A549 (cell line): ENCODE results near the gene BARX1. TPM values are rescaled to one million over a fixed set of nuclear protein-coding genes. Genes with fewer than 3 reads are reported as not detected.
"Not testable (repeated sequence)": the region's sequence is repeated elsewhere in the genome, so short reads cannot be mapped to it uniquely, and the experiment has no call there.

ENCODE experiments used
- ATAC-seq, 2 experiments: fragments of 200-7000 bp in 1 of 2; fragments of >200 bp in 1 of 2; cut with Nextera tagmentation in 1 of 2; cut with Tn5 transposase in 1 of 2; 3 replicates each; pipeline versions ENCODE4 v1.8.0 to v1.9.1; 2018 to 2020; ENCODE audit warnings: mild to moderate bottlenecking in 1 of 2, moderate library complexity in 1 of 2
- CTCF ChIA-PET: fragments of 300-600 bp; sonication (Branson Sonifier 250); formaldehyde crosslinking; extraction: SDS; loops from one replicate; lab custom pipeline; 2021; ENCODE audit warnings: antibody characterized with exemption, inconsistent platforms; lab: Yijun Ruan, JAX
- POLR2A ChIA-PET: fragments of 350-600 bp; formaldehyde crosslinking; extraction: SDS; loops from one replicate; lab custom pipeline; 2021; ENCODE audit warnings: antibody characterized with exemption, inconsistent platforms; lab: Yijun Ruan, JAX
- DNase-seq, 2 experiments: peaks; one replicate each; pipeline versions ENCODE4 v3.0.0 to v3.0.0-alpha.2; 2011 to 2016; ENCODE audit warnings: low read depth in 1 of 2, low spot score in 1 of 2
- FAIRE-seq: peaks from 2 replicates; lab custom pipeline; 2011; peaks lifted over from hg19 to GRCh38; lab: Jason Lieb, UNC
- H3K27ac ChIP-seq, 2 experiments: fragments of >200 bp; sonication (Bioruptor Twin); formaldehyde crosslinking; 3 replicates each; pipeline ENCODE4 v1.5.1; 2016 to 2017
- H3K4me1 ChIP-seq: fragments of >200 bp; sonication (Bioruptor Twin); formaldehyde crosslinking; 3 replicates; pipeline ENCODE4 v1.6.1; 2016
- H3K4me2 ChIP-seq: fragments of >200 bp; sonication (Bioruptor Twin); formaldehyde crosslinking; 3 replicates; pipeline ENCODE4 v1.6.1; 2016
- H3K4me3 ChIP-seq: fragments of >200 bp; sonication (Bioruptor Twin); formaldehyde crosslinking; 3 replicates; pipeline ENCODE4 v1.5.1; 2016
- H3K9me3 ChIP-seq: fragments of >200 bp; sonication (Bioruptor Twin); formaldehyde crosslinking; 3 replicates; pipeline ENCODE4 v1.6.1; 2016
- CBX2 ChIP-seq: fragments of 200-600 bp; sonication (generic); IDR thresholded peaks from 2 replicates; pipeline ENCODE4 v1.6.1; 2016; ENCODE audit warnings: low read depth, mild to moderate bottlenecking, borderline replicate concordance
- CEBPB ChIP-seq, 2 experiments: fragments of >200 bp in 1 of 2; sonication (Bioruptor Twin) in 1 of 2; formaldehyde crosslinking in 1 of 2; IDR thresholded peaks; 2 replicates each; pipeline ENCODE4 v1.6.1; 2012 to 2016
- FOSL2 ChIP-seq, 2 experiments: fragments of 450-650 bp in 1 of 2; fragments of >200 bp in 1 of 2; sonication (Bioruptor Twin) in 1 of 2; formaldehyde crosslinking; IDR thresholded peaks; 2 replicates each; pipeline versions ENCODE4 v1.5.0 to v1.6.1; 2016 to 2020; ENCODE audit warnings: mild to moderate bottlenecking in 1 of 2, moderate library complexity in 1 of 2
- FOXS1 ChIP-seq: fragments of 250-450 bp; sonication (Bioruptor Pico); IDR thresholded peaks from 2 replicates; pipeline ENCODE4 v1.5.0; 2020; ENCODE audit warnings: mild to moderate bottlenecking, moderate library complexity
- HEYL ChIP-seq: fragments of 250-450 bp; sonication (Bioruptor Pico); IDR thresholded peaks from 2 replicates; pipeline ENCODE4 v1.8.0; 2021; ENCODE audit warnings: mild to moderate bottlenecking, moderate library complexity
- KDM5A ChIP-seq: fragments of 200-600 bp; sonication (generic); IDR thresholded peaks from 2 replicates; pipeline ENCODE4 v1.6.1; 2016; ENCODE audit warnings: antibody characterized with exemption, mild to moderate bottlenecking
- MAFK ChIP-seq: fragments of 450-650 bp; IDR thresholded peaks from 2 replicates; pipeline ENCODE4 v1.6.1; 2014; ENCODE audit not compliant: partially characterized antibody
- MAZ ChIP-seq: fragments of 150-350 bp; IDR thresholded peaks from 2 replicates; pipeline ENCODE4 v1.6.1; 2014; ENCODE audit warnings: antibody characterized with exemption, low read depth, low read length, borderline replicate concordance
- NR3C1 ChIP-seq: fragments of >200 bp; sonication (Bioruptor Twin); formaldehyde crosslinking; IDR thresholded peaks from 3 replicates; pipeline ENCODE4 v1.6.1; 2017
- PBX3 ChIP-seq: IDR thresholded peaks from 2 replicates; pipeline ENCODE4 v1.6.1; 2012
- RARB ChIP-seq: fragments of 250-450 bp; sonication (Bioruptor Pico); IDR thresholded peaks from 2 replicates; pipeline ENCODE4 v1.8.0; 2021; ENCODE audit warnings: mild to moderate bottlenecking, moderate library complexity
- REST ChIP-seq: fragments of 200-600 bp; sonication (generic); IDR thresholded peaks from 2 replicates; pipeline ENCODE4 v1.6.1; 2016; ENCODE audit warnings: antibody characterized with exemption, mild to moderate bottlenecking, moderate library complexity
- RFX5 ChIP-seq: fragments of 450-650 bp; IDR thresholded peaks from 2 replicates; pipeline ENCODE4 v1.7.1; 2014; ENCODE audit warnings: antibody characterized with exemption, mild to moderate bottlenecking, moderate library complexity
- TP53 ChIP-seq: fragments of 250-450 bp; sonication (Bioruptor Pico); IDR thresholded peaks from 2 replicates; pipeline ENCODE4 v1.5.0; 2021; ENCODE audit warnings: mild to moderate bottlenecking, moderate library complexity
- ZFP36 ChIP-seq: fragments of 450-650 bp; IDR thresholded peaks from 2 replicates; pipeline ENCODE4 v1.6.1; 2014; ENCODE audit warnings: borderline replicate concordance; ENCODE audit not compliant: partially characterized antibody
- WGBS: methylation state at CpG from one replicate; pipeline ENCODE4 v1.1.6; 2017; ENCODE audit errors: missing lambda C conversion rate; 5-methylcytosine and 5-hydroxymethylcytosine counted together
- polyA plus RNA-seq, 4 experiments: library from polyadenylated mRNA; depleted of rRNA in 3 of 4; stranded (reverse); fragments of >200 nt; fragmentation: RNase III in 1 of 4; extraction: RNeasy Plus Mini Kit Qiagen cat#74134 plus additional on column Dnase treatment in 1 of 4; gene quantifications; 2 replicates in 3 of 4; 3 replicates in 1 of 4; pipeline ENCODE4 v1.2.3, GENCODE V29; 2011 to 2017
- TF ChIP-seq, protein P1 (sequence below): fragments of 250-450 bp; sonication (Bioruptor Pico); IDR thresholded peaks from 2 replicates; pipeline ENCODE4 v1.5.0; 2021; ENCODE audit warnings: mild to moderate bottlenecking, moderate library complexity, borderline replicate concordance
- TF ChIP-seq, protein P2 (sequence below): fragments of 450-650 bp; IDR thresholded peaks from 2 replicates; pipeline ENCODE4 v1.6.1; 2014; ENCODE audit warnings: antibody characterized with exemption
- TF ChIP-seq, protein P3 (sequence below): fragments of 150-350 bp; IDR thresholded peaks from 2 replicates; pipeline ENCODE4 v1.6.1; 2014; ENCODE audit warnings: low read depth, mild to moderate bottlenecking, low read length

BARX1 gene
- polyA plus RNA-seq, 2 of the 4 experiments (the other 2 are of a cell fraction), result 3.5 to 7.3 TPM

GRCh38 chr9:93940951-93941350 lies 14.2 kb downstream of the BARX1 start:
- CTCF ChIA-PET, result interaction anchor here (0.6 to 1.3 kb wide), 3 partner anchors 259 to 707 kb away, joined by 3 to 5 read pairs (median 3); no protein-coding TSS in a partner anchor
- H3K4me1 ChIP-seq, result no peaks in the 10 kb centered on the region
- DNase-seq (no peak), FAIRE-seq (no peak), ATAC-seq (no peak)
- 66% methylated on average over 8 of the region's 8 CpGs for WGBS
- H3K4me2 ChIP-seq, result no peak overlapping the region
- TF ChIP-seq, protein P1, sequence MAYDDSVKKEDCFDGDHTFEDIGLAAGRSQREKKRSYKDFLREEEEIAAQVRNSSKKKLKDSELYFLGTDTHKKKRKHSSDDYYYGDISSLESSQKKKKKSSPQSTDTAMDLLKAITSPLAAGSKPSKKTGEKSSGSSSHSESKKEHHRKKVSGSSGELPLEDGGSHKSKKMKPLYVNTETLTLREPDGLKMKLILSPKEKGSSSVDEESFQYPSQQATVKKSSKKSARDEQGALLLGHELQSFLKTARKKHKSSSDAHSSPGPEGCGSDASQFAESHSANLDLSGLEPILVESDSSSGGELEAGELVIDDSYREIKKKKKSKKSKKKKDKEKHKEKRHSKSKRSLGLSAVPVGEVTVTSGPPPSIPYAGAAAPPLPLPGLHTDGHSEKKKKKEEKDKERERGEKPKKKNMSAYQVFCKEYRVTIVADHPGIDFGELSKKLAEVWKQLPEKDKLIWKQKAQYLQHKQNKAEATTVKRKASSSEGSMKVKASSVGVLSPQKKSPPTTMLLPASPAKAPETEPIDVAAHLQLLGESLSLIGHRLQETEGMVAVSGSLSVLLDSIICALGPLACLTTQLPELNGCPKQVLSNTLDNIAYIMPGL (CRISPR knock-in tag), result no peak
- no peak for TF ChIP-seq RFX5
- no peak for TF ChIP-seq RARB (CRISPR knock-in tag)
- no peak for TF ChIP-seq ZFP36
- no peak for TF ChIP-seq HEYL (CRISPR knock-in tag)
- TF ChIP-seq MAZ, result no peak
- no peak for TF ChIP-seq KDM5A
- no peak for TF ChIP-seq CEBPB (IDR thresholded peaks at IDR 0.05)
- no peak for TF ChIP-seq TP53 (CRISPR knock-in tag)
- TF ChIP-seq, protein P2, sequence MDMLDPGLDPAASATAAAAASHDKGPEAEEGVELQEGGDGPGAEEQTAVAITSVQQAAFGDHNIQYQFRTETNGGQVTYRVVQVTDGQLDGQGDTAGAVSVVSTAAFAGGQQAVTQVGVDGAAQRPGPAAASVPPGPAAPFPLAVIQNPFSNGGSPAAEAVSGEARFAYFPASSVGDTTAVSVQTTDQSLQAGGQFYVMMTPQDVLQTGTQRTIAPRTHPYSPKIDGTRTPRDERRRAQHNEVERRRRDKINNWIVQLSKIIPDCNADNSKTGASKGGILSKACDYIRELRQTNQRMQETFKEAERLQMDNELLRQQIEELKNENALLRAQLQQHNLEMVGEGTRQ, result no peak
- TF ChIP-seq FOSL2 (IDR thresholded peaks at IDR 0.05), result no peak
- no peak for TF ChIP-seq FOSL2 (CRISPR knock-in tag; IDR thresholded peaks at IDR 0.05)
- no peak for TF ChIP-seq CBX2
- no peak for TF ChIP-seq REST
- no peak for TF ChIP-seq NR3C1
- no peak for TF ChIP-seq FOXS1 (CRISPR knock-in tag)
- no peak for TF ChIP-seq PBX3
- TF ChIP-seq, protein P3, sequence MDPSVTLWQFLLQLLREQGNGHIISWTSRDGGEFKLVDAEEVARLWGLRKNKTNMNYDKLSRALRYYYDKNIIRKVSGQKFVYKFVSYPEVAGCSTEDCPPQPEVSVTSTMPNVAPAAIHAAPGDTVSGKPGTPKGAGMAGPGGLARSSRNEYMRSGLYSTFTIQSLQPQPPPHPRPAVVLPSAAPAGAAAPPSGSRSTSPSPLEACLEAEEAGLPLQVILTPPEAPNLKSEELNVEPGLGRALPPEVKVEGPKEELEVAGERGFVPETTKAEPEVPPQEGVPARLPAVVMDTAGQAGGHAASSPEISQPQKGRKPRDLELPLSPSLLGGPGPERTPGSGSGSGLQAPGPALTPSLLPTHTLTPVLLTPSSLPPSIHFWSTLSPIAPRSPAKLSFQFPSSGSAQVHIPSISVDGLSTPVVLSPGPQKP, result no peak
- H3K27ac ChIP-seq, result no peak overlapping the region
- H3K4me3 ChIP-seq, result no peak overlapping the region
- no peaks in the 10 kb centered on the region for H3K9me3 ChIP-seq
- POLR2A ChIA-PET, result no interaction called here

DNA sequence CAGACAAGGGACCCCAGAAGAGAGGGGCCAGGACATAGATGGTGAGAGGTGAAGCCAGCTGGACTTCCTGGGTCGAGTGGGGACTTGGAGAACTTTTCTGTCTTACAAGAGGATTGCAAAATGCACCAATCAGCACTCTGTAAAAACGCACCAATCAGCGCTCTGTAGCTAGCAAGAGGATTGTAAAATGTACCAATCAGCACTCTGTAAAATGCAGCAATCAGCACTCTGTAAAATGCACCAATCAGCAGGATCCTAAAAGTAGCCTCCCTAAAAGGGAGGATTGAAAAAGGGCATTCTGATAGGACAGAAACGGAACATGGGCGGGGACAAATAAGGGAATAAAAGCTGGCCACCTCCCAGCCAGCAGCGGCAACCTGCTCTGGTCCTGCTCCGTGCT lies 15.6 kb downstream of the BARX1 start:
- DNase-seq, H3K9me3 ChIP-seq, POLR2A ChIA-PET, H3K4me1 ChIP-seq, H3K27ac ChIP-seq, FAIRE-seq, ATAC-seq, H3K4me2 ChIP-seq, H3K4me3 ChIP-seq: not testable (repeated sequence)
- TF ChIP-seq MAFK, result peak; percentile 77
- 59% methylated on average over 7 of the region's 7 CpGs for WGBS
- CTCF ChIA-PET, result interaction anchor here (1.3 kb wide), 2 partner anchors 9 to 274 kb away, joined by 3 read pairs; no protein-coding TSS in a partner anchor
